Panc1 (cell line): ENCODE measurements around the gene TRAF3IP3.

ENCODE experiments used
- CTCF ChIP-seq: fragments of 450-650 bp; IDR thresholded peaks from 2 replicates; pipeline ENCODE4 v1.5.1; 2017; ENCODE audit warnings: mild to moderate bottlenecking
- POLR2AphosphoS5 ChIP-seq: IDR thresholded peaks from 2 replicates; pipeline ENCODE4 v1.6.1; 2012; ENCODE audit warnings: mild to moderate bottlenecking, low read depth, low read length, moderate library complexity
- TCF7L2 ChIP-seq: IDR thresholded peaks from 2 replicates; pipeline ENCODE4 v1.6.1; 2011; ENCODE audit warnings: mild to moderate bottlenecking, low read depth, low read length, inconsistent platforms

GRCh38 chr1:209741193-209741592 lies 14.7 kb upstream of the TRAF3IP3 start:
- TF ChIP-seq CTCF (no peak), TCF7L2 (no peak), POLR2AphosphoS5 (no peak)
